Measurements from ENCODE around the gene SCARF2.
"Not testable (repeated sequence)": the region's sequence is repeated elsewhere in the genome, so short reads cannot be mapped to it uniquely, and the experiment has no call there.

Gene SCARF2

DNA sequence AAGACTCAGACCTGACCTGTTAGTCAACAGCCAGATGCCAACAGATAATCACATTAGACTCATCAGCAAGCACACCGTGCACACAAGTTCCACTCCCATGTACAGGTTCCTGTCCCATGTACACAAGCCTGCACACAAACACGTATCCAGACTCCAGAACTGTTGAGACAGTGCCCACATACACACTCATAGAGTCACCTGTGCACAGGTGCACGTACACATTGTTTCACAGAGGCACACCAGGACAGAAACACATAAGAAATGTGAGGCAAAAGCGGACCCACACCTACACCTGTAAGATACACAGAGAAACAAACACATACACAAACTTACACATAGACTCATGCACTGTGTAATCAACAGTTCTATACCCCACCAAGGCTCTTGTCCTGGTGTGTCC, 46.4 kb downstream of the SCARF2 start:
- no peak for DNase-seq

DNA sequence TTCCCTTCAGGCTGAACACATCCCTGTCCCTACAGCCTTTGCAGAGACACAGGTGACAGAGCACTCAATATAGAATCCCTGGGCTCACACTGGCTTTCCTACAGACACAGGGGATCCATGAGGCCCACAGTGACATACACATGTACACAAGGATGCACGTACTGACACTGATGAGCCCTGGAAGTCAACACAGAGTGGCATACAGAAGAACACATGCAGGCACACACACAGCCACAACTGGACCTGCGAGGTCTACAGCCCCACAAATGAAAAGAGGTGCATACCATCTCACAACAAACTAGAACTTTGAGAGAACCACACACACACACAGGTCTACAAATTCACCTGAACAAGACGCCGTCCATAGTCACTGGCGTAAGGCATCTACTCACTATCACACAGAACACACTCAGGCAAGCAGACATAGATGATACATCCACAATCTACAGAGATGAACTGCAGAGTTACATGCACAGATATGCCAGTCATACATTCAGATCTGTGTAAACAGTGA, 47.2 kb downstream of the SCARF2 start:
- no peak for DNase-seq

- DNase-seq = no peak
These were observed 48.3 kb downstream of the SCARF2 start for GRCh38 chr22:20389288-20389687.

GRCh38 chr22:20388200-20388599, 49.4 kb downstream of the SCARF2 start:
- DNase-seq = no peak

- no peak for DNase-seq
These were observed 50.7 kb downstream of the SCARF2 start for GRCh38 chr22:20386972-20387371.

DNA sequence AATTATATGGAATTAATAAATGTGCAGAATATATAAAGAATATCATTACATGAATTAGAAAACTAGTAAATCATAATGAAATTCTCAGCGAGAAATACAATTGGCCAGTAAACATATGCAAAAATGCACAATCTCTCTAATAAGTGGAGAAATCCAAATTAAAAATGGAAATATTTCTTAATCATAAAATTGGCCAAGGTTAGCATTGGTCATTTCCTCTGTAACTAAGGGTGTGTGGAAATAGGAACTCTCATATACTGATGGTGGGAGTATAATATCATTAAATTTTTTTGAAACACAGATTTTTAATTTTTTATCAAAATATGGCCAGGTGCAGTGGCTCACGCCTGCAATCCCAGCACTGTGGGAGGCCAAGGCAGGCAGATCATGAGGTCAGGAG, 51.3 kb downstream of the SCARF2 start:
- no peak for DNase-seq

- no peak for DNase-seq
These were observed 52.8 kb downstream of the SCARF2 start for GRCh38 chr22:20384865-20385264.

DNA sequence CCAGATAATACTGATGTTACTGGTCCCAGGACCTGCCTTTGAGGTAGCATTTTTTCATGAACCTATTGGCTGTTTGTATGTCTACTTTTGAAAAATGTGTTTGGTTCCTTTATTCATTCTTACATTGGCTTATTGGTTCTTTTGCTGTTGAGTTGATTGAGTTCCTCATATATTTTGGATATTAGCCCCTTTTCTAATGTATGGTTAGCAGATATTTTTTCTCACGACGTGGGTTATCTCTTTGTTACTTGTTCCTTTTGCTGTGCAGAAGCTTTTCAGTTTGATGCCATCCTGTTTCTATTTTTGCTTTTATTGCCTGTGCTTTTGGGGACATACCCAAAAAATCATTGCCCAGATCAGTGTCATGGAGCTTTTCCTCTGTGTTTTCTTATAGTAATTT, 53.5 kb downstream of the SCARF2 start:
- no peak for DNase-seq

DNA sequence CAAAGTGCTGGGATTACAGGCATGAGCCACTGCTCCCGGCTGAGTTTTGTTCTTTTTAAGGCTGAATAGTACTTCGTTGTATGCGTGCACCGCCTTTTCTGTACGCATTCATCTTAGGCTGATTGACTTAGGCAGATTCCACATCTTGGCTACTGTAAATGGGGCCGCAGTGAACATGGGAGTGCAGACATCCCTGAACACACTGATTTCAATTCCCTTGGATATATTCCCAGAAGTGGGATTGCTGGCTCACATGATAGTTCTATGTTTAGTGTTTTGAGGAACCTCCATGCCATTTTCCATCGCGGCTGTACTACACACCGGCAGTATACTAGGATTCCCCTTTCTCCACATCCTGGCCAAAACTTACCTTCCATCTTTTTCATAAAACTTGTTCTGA, 54.1 kb downstream of the SCARF2 start:
- DNase-seq = no peak

DNA sequence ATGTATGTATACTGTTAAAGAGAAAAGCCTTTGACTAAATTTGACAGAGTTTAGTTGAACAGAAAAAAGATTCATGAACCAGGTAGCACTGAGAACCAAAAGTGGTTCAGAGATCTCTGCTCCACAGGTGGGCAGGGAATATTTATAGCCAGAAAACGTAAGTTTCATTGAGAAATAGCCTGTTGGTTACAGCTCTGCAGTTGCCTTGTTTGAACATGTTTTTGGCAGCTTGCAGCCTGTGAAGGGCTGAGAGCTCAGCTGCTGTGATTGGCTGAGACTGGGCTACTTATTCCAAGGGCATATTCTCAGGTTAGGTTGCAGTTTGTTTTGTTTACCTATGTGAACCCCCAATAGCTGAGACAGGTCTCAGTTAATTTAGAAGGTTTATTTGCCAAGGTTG, 57.1 kb downstream of the SCARF2 start:
- DNase-seq = no peak

DNA sequence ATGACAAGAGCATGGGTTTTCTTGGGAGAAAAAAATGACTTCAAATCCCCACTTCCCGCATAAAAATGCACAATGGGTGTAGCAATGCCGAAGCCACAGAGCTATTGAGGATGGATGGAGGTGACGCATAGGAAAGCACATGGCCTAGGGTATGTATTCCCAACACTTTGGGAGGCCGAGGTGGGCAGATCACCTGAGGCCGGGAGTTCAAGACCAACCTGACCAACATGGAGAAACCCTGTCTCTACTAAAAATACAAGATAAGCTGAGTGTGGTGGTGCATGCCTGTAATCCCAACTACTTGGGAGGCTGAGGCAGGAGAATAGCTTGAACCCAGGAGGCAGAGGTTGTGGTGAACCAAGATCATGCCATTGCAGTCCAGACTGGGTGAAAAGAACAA, 58.9 kb downstream of the SCARF2 start:
- not testable (repeated sequence) for DNase-seq

GRCh38 chr22:20378110-20378509, 59.5 kb downstream of the SCARF2 start:
- DNase-seq = no peak

DNA sequence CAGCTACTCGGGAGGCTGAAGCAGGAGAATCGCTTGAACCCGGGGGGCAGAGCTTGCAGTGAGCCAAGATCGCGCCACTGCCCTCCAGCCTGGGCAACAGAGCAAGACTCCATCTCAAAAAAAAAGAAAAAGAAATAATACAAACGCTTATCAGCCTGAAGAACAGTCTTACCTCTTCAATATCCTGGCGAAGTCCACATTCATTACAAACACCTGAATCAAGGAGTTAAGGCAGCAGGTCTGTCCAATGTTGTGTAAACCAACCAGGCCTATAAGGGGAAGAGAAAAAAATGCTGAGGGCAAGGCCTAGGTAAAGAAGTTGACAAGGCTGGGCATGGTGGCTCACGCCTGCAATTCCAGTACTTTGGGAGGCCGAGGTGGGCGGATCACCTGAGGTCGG, 60.6 kb downstream of the SCARF2 start:
- DNase-seq = not testable (repeated sequence)

DNA sequence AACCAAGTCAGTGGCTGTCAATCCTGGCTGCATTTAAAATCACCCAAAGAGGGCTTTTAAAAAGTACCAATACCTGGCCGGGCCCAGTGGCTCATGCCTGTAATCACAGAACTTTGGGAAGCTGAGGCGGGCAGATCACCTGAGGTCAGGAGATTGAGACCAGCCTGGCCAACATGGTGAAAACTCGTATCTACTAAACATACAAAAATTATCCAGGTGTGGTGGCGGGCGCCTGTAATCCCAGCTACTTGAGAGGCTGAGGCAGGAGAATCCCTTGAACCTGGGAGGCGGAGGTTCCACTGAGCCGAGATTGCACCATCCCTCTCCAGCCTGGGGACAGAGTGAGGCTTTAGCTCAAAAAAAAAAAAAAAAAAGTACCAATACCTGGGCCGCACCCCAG, 61.3 kb downstream of the SCARF2 start:
- not testable (repeated sequence) for DNase-seq

Data from NCI-H526 treated with DMSO at 0.1 percent for 48 hours (cell line).